Kidney epithelial cell (primary cell): ENCODE measurements around the gene TSPAN10. TPM values are rescaled to one million over a fixed set of nuclear protein-coding genes. Genes with fewer than 3 reads are reported as not detected.

Source experiments
- DNase-seq: peaks from one replicate; pipeline ENCODE4 v3.0.0-alpha.2; 2010; ENCODE audit warnings: low read depth
- H3K27me3 ChIP-seq: 2 replicates; pipeline ENCODE4 v1.6.0; 2011; ENCODE audit warnings: low read length; ENCODE audit not compliant: control insufficient read depth, insufficient read depth
- H3K36me3 ChIP-seq: 2 replicates; pipeline ENCODE4 v1.5.1; 2011; ENCODE audit warnings: low read length; ENCODE audit not compliant: control insufficient read depth, insufficient read depth
- H3K4me3 ChIP-seq: 2 replicates; pipeline ENCODE4 v1.5.1; 2011; ENCODE audit warnings: low read depth, mild to moderate bottlenecking, control low read depth, low read length
- total RNA-seq: library from RNA; depleted of rRNA; stranded (reverse); fragments of >200 nt; gene quantifications from 2 replicates; pipeline ENCODE4 v1.2.3, GENCODE V29; 2015
- TF ChIP-seq, protein P1 (sequence below): IDR thresholded peaks from 2 replicates; pipeline ENCODE4 v1.5.1; 2011; ENCODE audit warnings: mild to moderate bottlenecking, moderate library complexity, low read length, control low read depth, inconsistent platforms; ENCODE audit not compliant: insufficient read depth, poor library complexity, severe bottlenecking

The TSPAN10 gene
- total RNA-seq, 1 donor from 2014 or later = 0.17 TPM

DNA sequence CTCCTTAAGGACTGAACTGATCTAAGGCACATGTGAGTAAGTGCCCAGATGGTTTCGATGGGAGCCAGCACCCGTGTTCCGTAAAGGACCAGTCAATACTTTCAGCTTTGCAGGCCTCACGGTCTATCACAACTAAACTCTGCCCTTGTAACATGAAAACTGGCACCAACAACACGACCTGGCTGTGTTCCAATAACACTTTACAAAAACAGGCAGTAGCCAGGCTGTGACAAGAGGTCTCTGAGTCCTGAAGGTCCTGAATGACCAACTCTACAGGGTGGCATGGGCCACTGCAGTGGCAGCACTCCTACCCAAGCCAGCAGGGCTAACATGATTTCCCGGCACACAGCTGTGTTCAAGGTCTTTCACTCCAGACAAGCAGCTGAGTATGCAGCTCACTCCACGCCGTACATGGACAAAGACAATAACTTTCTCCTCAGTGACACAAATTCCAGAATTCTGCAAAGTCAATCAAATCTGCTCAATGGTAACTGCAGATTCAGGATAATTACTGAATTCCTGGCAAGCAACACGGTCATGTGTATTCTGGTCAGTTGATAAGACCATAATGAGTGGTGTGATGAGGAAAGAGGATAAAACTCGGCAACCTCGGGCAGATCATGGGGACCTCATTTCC, 15.4 kb upstream of the TSPAN10 start:
- DNase-seq = no peak
- TF ChIP-seq, protein P1, sequence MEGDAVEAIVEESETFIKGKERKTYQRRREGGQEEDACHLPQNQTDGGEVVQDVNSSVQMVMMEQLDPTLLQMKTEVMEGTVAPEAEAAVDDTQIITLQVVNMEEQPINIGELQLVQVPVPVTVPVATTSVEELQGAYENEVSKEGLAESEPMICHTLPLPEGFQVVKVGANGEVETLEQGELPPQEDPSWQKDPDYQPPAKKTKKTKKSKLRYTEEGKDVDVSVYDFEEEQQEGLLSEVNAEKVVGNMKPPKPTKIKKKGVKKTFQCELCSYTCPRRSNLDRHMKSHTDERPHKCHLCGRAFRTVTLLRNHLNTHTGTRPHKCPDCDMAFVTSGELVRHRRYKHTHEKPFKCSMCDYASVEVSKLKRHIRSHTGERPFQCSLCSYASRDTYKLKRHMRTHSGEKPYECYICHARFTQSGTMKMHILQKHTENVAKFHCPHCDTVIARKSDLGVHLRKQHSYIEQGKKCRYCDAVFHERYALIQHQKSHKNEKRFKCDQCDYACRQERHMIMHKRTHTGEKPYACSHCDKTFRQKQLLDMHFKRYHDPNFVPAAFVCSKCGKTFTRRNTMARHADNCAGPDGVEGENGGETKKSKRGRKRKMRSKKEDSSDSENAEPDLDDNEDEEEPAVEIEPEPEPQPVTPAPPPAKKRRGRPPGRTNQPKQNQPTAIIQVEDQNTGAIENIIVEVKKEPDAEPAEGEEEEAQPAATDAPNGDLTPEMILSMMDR = no peak
- no peaks in the 10 kb centered on the region for H3K27me3 ChIP-seq
- peaks cover 5% of the 10 kb centered on the region for H3K36me3 ChIP-seq
- no peak overlapping the region for H3K4me3 ChIP-seq

DNA sequence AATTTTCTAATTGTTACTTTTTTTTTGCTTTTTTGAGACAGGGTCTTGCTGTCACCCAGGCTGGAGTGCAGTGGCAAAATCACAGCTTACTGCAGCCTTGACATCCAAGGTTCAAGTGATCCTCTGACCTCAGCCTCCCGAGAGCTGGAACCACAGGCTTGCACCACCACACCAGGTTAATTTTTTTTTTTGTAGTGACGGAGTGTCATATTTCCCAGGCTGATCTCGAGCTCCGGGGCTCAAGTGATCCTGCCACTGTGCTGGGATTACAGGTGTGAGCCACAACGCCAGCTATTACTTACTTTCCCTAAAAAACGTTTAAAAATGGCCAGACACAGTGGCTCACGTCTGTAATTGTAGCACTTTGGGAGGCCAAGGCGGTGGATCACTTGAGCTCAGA, 6.7 kb upstream of the TSPAN10 start:
- H3K27me3 ChIP-seq = no peaks in the 10 kb centered on the region
- TF ChIP-seq, protein P1 = no peak
- H3K36me3 ChIP-seq = no peaks in the 10 kb centered on the region
- H3K4me3 ChIP-seq = no peak overlapping the region
- DNase-seq = no peak

DNA sequence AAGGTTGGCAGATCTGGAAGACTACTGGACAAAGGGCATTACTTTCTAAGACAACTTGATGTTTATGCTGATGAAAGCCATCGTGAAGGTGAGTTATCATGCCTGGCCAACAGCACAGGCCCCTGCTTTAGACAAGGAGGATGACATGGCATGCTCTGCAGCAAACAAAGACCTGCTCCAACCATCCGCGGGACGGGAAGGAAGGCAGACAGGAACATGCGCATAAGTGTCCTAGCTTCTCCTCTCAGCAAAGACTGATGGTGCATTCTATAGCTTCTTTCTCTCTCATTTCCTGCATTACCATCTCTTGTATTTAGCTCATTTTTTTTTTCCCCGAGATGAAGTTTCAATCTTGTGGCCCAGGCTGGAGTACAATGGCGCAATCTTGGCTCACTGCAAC, 5.5 kb upstream of the TSPAN10 start:
- H3K27me3 ChIP-seq = no peaks in the 10 kb centered on the region
- H3K4me3 ChIP-seq = no peak overlapping the region
- DNase-seq = no peak
- H3K36me3 ChIP-seq = no peaks in the 10 kb centered on the region
- TF ChIP-seq, protein P1 = no peak

DNA sequence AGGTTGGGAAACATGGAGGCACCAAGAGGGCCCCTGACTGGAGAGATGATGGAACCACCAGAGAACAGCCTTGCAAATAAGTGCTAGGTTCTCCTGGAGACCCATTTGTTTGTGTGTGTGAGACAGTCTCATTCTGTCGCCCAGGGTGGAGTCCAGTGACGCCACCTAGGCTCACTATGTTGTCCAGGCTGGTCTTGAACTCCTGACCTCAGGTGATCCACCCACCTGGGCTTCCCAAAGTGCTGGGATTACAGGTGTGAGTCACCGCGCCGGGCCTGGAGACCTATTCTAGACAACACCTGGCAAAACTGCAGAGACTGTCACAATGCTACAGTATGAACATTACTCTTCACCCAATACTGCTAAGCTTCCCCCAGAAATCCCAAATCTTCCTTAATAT, 1.6 kb upstream of the TSPAN10 start:
- H3K4me3 ChIP-seq = peak overlapping the region; percentile 93
- TF ChIP-seq, protein P1 = no peak
- no peak for DNase-seq

DNA sequence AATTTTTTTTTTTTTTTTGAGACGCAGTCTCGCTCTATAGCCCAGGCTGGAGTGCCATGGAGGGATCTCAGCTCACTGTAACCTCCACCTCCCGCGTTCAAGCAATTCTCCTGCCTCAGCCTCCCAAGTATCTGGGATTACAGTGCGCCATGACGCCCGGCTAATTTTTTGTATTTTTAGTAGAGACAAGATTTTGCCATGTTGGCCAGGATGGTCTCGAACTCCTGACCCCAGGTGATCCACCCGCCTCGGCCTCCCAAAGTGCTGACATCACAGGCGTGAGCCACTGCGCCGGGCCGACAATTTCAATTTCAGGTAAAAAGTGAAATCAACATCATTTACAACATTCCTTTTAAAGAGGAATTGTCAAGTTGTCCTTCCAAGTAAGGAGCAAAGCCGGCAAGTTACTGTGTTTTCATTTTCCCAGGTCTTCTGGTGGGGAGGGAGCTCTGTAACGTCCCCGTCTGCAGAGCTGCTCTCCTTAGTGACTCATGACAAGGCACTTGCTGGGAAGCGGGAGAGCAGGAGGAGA, 957 bp upstream of the TSPAN10 start:
- Histone ChIP-seq H3K36me3 (no peaks in the 10 kb centered on the region), H3K4me3 (peak overlapping the region; percentile 93), H3K27me3 (no peaks in the 10 kb centered on the region)
- TF ChIP-seq, protein P1 = no peak
- DNase-seq = peak; percentile 9

More for the DNA sequence above, 1.6 kb upstream of the TSPAN10 start:
- H3K27me3 ChIP-seq = no peaks in the 10 kb centered on the region
- no peaks in the 10 kb centered on the region for H3K36me3 ChIP-seq

DNA sequence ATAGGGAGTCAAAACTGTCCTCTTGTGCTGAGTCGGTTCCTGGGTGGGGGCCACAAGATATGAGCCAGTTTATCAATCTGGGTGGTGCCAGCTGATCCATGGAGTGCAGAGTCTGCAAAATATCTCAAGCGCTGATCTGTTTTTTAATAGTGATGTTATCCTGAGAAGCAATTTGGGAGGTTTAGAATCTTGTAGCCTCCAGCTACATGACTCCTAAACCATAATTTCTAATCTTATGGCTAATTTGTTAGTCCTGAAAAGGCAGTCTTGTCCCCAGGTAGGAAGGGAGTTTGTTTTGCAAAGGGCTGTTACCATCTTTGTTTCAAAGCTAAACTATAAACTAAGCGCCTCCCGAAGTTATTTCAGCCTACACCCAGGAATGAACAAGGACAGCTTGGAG, 1.7 kb downstream of the TSPAN10 start:
- Histone ChIP-seq H3K4me3 (no peak overlapping the region), H3K27me3 (no peaks in the 10 kb centered on the region), H3K36me3 (no peaks in the 10 kb centered on the region)
- no peak for DNase-seq
- TF ChIP-seq, protein P1 = no peak
